Aorta (tissue), 5 donors: ENCODE data around the gene OTOP1. TPM values are rescaled to one million over a fixed set of nuclear protein-coding genes. Genes with fewer than 3 reads are reported as not detected.
"Not testable (repeated sequence)": the region's sequence is repeated elsewhere in the genome, so short reads cannot be mapped to it uniquely, and the experiment has no call there.

Experiments
- ATAC-seq: fragments of 200-7000 bp; cut with Tn5 transposase; one replicate; pipeline ENCODE4 v1.9.1; 2022; ENCODE audit warnings: moderate library complexity; ENCODE audit not compliant: low FRiP score
- DNase-seq, 2 donors: peaks; one replicate each; pipeline ENCODE4 v3.0.0-alpha.2; 2020
- H3K27ac ChIP-seq, 2 donors: one replicate each; pipeline ENCODE4 v1.5.1; 2013; ENCODE audit warnings: low read length in 2 of 2, mild to moderate bottlenecking in 2 of 2, moderate library complexity in 2 of 2, control low read depth in 1 of 2, inconsistent platforms in 1 of 2, low read depth in 1 of 2
- H3K27me3 ChIP-seq, 2 donors: one replicate each; pipeline ENCODE4 v1.6.1; 2013; ENCODE audit warnings: control low read depth in 1 of 2, low read length in 1 of 2, mild to moderate bottlenecking in 1 of 2, moderate library complexity in 1 of 2; ENCODE audit not compliant: insufficient read depth in 2 of 2, control insufficient read depth in 1 of 2
- H3K36me3 ChIP-seq, 2 donors: one replicate each; pipeline ENCODE4 v1.6.1; 2013; ENCODE audit warnings: control low read depth in 1 of 2, low read length in 1 of 2, mild to moderate bottlenecking in 1 of 2; ENCODE audit not compliant: insufficient read depth in 2 of 2, control insufficient read depth in 1 of 2
- H3K4me1 ChIP-seq, 2 donors: one replicate each; pipeline ENCODE4 v1.6.1; 2013; ENCODE audit warnings: low read length in 2 of 2, control low read depth in 1 of 2, mild to moderate bottlenecking in 1 of 2, moderate library complexity in 1 of 2; ENCODE audit not compliant: insufficient read depth in 2 of 2, control insufficient read depth in 1 of 2
- H3K4me3 ChIP-seq, 2 donors: one replicate each; pipeline ENCODE4 v1.5.1; 2013; ENCODE audit warnings: low read length in 2 of 2, control low read depth in 1 of 2, mild to moderate bottlenecking in 1 of 2
- H3K9me3 ChIP-seq: one replicate; pipeline ENCODE4 v1.6.1; 2013; ENCODE audit warnings: mild to moderate bottlenecking, low read length; ENCODE audit not compliant: control insufficient read depth
- WGBS, 2 donors: extraction: QIAGEN DNeasy Blood & Tissue Kit; methylation state at CpG; one replicate each; pipeline ENCODE4 v1.1.7; 2013; 5-methylcytosine and 5-hydroxymethylcytosine counted together
- intact Hi-C, 2 donors: fragments of 100-400 bp; cut with DNase I; formaldehyde crosslinking; loops; one replicate each; pipeline versions ENCODE4 v1.14.2 to v1.15.0; 2022
- polyA plus RNA-seq, 2 donors: library from polyadenylated mRNA; stranded (reverse); fragments of 200-250 nt; gene quantifications; one replicate each; pipeline ENCODE4 v1.2.3, GENCODE V29; 2013
- total RNA-seq, 2 donors: library from RNA; stranded (reverse); fragmentation: NEBNext Ultra II Directional; extraction: Animal tissue kit (Norgen Biotek cat#: 25700); gene quantifications; one replicate each; pipeline ENCODE4 v1.2.1, GENCODE V29; 2021
- donor health status: healthy with polysubstance abuse.
- donor health status: Bipolar disorder and iron deficiency.
- donor health status: DM: no; HTN: no; CAD: no.
- donor health status: DM: no; HTN: no; CAD: no.
- donor health status: DM: yes; HTN: yes; CAD: no.

OTOP1 gene
- total and polyA plus RNA-seq, 4 donors, result not detected

GRCh38 chr4:4248029-4248884, 21.5 kb upstream of the OTOP1 start, which contains the start of gene TMEM128:
Gene TMEM128, minus strand, starts transcription at chr4:4248223. Its CDS starts 21 bp downstream, at chr4:4248202.
- DNase-seq, result peak; percentile 95 to 97
- ATAC-seq, result peak; percentile 97
- Histone ChIP-seq H3K4me3 (peak within 1 kb of the TSS; percentile 69 to 94), H3K9me3 (no peaks in the 10 kb centered on the region), H3K4me1 (no peaks in the 10 kb centered on the region), H3K27me3 (no peaks in the 10 kb centered on the region), H3K36me3 (peaks cover 0 to 4% of the 10 kb centered on the region in 2 donors), H3K27ac (peak within 1 kb of the TSS; percentile 76 to 96)
- intact Hi-C loops, result loop anchor here in 1 of 2 donors (1.0 to 5.0 kb wide), 2 partner anchors 42 to 294 kb away; partner anchors contain the start of genes LYAR, STX18 and ZBTB49
- WGBS, 2 donors, result 1% methylated on average over 62 of the region's 62 CpGs

GRCh38 chr4:4247696-4248028, 20.9 kb upstream of the OTOP1 start:
- no peak for ATAC-seq
- 0 to 1% methylated on average over 12 of the region's 12 CpGs for WGBS, 2 donors
- intact Hi-C loops, result loop anchor here in 1 of 2 donors (1.0 to 5.0 kb wide), 2 partner anchors 43 to 295 kb away; partner anchors contain the start of genes LYAR, STX18 and ZBTB49
- Histone ChIP-seq H3K27ac (peak overlapping the region; percentile 46 to 76), H3K36me3 (peaks cover 0 to 4% of the 10 kb centered on the region in 2 donors), H3K9me3 (no peaks in the 10 kb centered on the region), H3K27me3 (no peaks in the 10 kb centered on the region), H3K4me3 (peak overlapping the region; percentile 69 to 94), H3K4me1 (no peaks in the 10 kb centered on the region)
- DNase-seq, result no peak

GRCh38 chr4:4245172-4245571, 18.4 kb upstream of the OTOP1 start:
- peaks cover 0 to 4% of the 10 kb centered on the region in 2 donors for H3K36me3 ChIP-seq
- no peaks in the 10 kb centered on the region for H3K9me3 ChIP-seq
- no peaks in the 10 kb centered on the region for H3K27me3 ChIP-seq
- intact Hi-C loops, result loop anchor here in 1 of 2 donors (5.0 kb wide), 1 partner anchor 297 kb away; the partner anchor contains the start of gene STX18
- H3K4me3 ChIP-seq, result no peak overlapping the region
- ATAC-seq (no peak), DNase-seq (no peak)
- no peak overlapping the region for H3K27ac ChIP-seq
- H3K4me1 ChIP-seq, result no peaks in the 10 kb centered on the region
- 93 to 98% methylated on average over 1 of the region's 1 CpG for WGBS, 2 donors

- WGBS, 2 donors, result 92 to 96% methylated on average over 3 of the region's 3 CpGs
- H3K27ac ChIP-seq, H3K9me3 ChIP-seq, intact Hi-C loops, H3K4me3 ChIP-seq, DNase-seq, H3K27me3 ChIP-seq, H3K4me1 ChIP-seq, ATAC-seq, H3K36me3 ChIP-seq: not testable (repeated sequence)
Observed at GRCh38 chr4:4239551-4239950, 12.8 kb upstream of the OTOP1 start.

GRCh38 chr4:4233610-4234009, 6.9 kb upstream of the OTOP1 start:
- Histone ChIP-seq H3K4me1 (no peaks in the 10 kb centered on the region), H3K9me3 (no peaks in the 10 kb centered on the region), H3K27ac (no peak overlapping the region), H3K4me3 (no peak overlapping the region), H3K36me3 (peaks cover 0 to 2% of the 10 kb centered on the region in 2 donors), H3K27me3 (no peaks in the 10 kb centered on the region)
- no peak for DNase-seq
- intact Hi-C loops, result no loop called here
- WGBS, 2 donors, result 95% methylated on average over 2 of the region's 2 CpGs
- no peak for ATAC-seq

GRCh38 chr4:4228356-4228668, 1.6 kb upstream of the OTOP1 start:
- ATAC-seq (no peak), DNase-seq (no peak)
- no peaks in the 10 kb centered on the region for H3K36me3 ChIP-seq
- no peak overlapping the region for H3K27ac ChIP-seq
- intact Hi-C loops, result no loop called here
- no peaks in the 10 kb centered on the region for H3K4me1 ChIP-seq
- 61 to 70% methylated on average over 1 of the region's 1 CpG for WGBS, 2 donors
- no peak overlapping the region for H3K4me3 ChIP-seq
- H3K27me3 ChIP-seq, result peaks cover 0 to 4% of the 10 kb centered on the region in 2 donors
- no peaks in the 10 kb centered on the region for H3K9me3 ChIP-seq

- no peaks in the 10 kb centered on the region for H3K36me3 ChIP-seq
- no peak overlapping the region for H3K27ac ChIP-seq
- 6 to 7% methylated on average over 41 to 51 of the region's 51 CpGs for WGBS, 2 donors
- H3K4me3 ChIP-seq, result no peak overlapping the region
- intact Hi-C loops, result no loop called here
- H3K4me1 ChIP-seq, result no peaks in the 10 kb centered on the region
- ATAC-seq, result no peak
- H3K27me3 ChIP-seq, result peaks cover 0 to 4% of the 10 kb centered on the region in 2 donors
- no peaks in the 10 kb centered on the region for H3K9me3 ChIP-seq
- no peak for DNase-seq
Observed at GRCh38 chr4:4227510-4228355, 1.0 kb upstream of the OTOP1 start.

GRCh38 chr4:4225915-4226605, 669 bp downstream of the OTOP1 start:
- Histone ChIP-seq H3K9me3 (no peaks in the 10 kb centered on the region), H3K36me3 (no peaks in the 10 kb centered on the region), H3K27me3 (peaks cover 0 to 4% of the 10 kb centered on the region in 2 donors), H3K27ac (no peak overlapping the region), H3K4me1 (no peaks in the 10 kb centered on the region), H3K4me3 (no peak overlapping the region)
- intact Hi-C loops, result no loop called here
- 9% methylated on average over 38 to 41 of the region's 41 CpGs for WGBS, 2 donors
- DNase-seq (no peak), ATAC-seq (no peak)
